BJ (cell line): ENCODE data around the gene SAMHD1. TPM values are rescaled to one million over a fixed set of nuclear protein-coding genes. Genes with fewer than 3 reads are reported as not detected.
A peak's percentile ranks its signal among the peaks of the same experiment; 100 is the strongest.
"Not testable (repeated sequence)": the region's sequence is repeated elsewhere in the genome, so short reads cannot be mapped to it uniquely, and the experiment has no call there.

Experiments
- CTCF ChIA-PET: fragments of 350-600 bp; formaldehyde crosslinking; extraction: SDS; loops from one replicate; lab custom pipeline; 2021; ENCODE audit warnings: antibody characterized with exemption, inconsistent platforms; lab: Yijun Ruan, JAX
- POLR2A ChIA-PET: fragments of 300-600 bp; sonication (Branson Sonifier 250); formaldehyde crosslinking; extraction: SDS; loops from one replicate; lab custom pipeline; 2021; ENCODE audit warnings: antibody characterized with exemption; lab: Charles Lee
- DNase-seq: peaks from one replicate; pipeline ENCODE4 v3.0.0-alpha.2; 2011; ENCODE audit warnings: low read depth
- H3K27me3 ChIP-seq: 2 replicates; pipeline ENCODE4 v1.6.0; 2011; ENCODE audit warnings: low read length; ENCODE audit not compliant: control insufficient read depth, insufficient read depth
- H3K36me3 ChIP-seq: 2 replicates; pipeline ENCODE4 v1.5.1; 2011; ENCODE audit warnings: low read length; ENCODE audit not compliant: control insufficient read depth, insufficient read depth
- H3K4me3 ChIP-seq: 2 replicates; pipeline ENCODE4 v1.5.1; 2011; ENCODE audit warnings: low read depth, mild to moderate bottlenecking, control low read depth, low read length
- CTCF ChIP-seq: IDR thresholded peaks from 2 replicates; pipeline ENCODE4 v1.5.1; 2011; ENCODE audit warnings: low read depth, mild to moderate bottlenecking, control low read depth, inconsistent platforms, low read length, moderate library complexity; ENCODE audit not compliant: insufficient read depth
- polyA plus RNA-seq: library from polyadenylated mRNA; depleted of rRNA; stranded (reverse); fragments of >200 nt; gene quantifications from 2 replicates; pipeline ENCODE4 v1.2.3, GENCODE V29; 2011

SAMHD1 gene
- polyA plus RNA-seq, 1 experiment: 5.6 TPM

- ChIA-PET CTCF (no interaction called here), POLR2A (no interaction called here)
- no peak for DNase-seq
- Histone ChIP-seq H3K27me3 (no peaks in the 10 kb centered on the region), H3K36me3 (no peaks in the 10 kb centered on the region), H3K4me3 (peak overlapping the region; percentile 88)
- no peak for TF ChIP-seq CTCF
Observed at GRCh38 chr20:36950414-36951197, 902 bp downstream of the SAMHD1 start.

GRCh38 chr20:36941401-36941835, 10.1 kb downstream of the SAMHD1 start:
- POLR2A ChIA-PET: no interaction called here
- no peak for DNase-seq

GRCh38 chr20:36937402-36937770, 14.1 kb downstream of the SAMHD1 start:
- no peak for TF ChIP-seq CTCF
- Histone ChIP-seq H3K27me3 (no peaks in the 10 kb centered on the region), H3K36me3 (no peaks in the 10 kb centered on the region), H3K4me3 (no peak overlapping the region)
- CTCF ChIA-PET: interaction anchor here (0.8 kb wide), 1 partner anchor 18 kb away, joined by 3 read pairs; no protein-coding TSS in a partner anchor
- DNase-seq: no peak
- POLR2A ChIA-PET: no interaction called here

More at GRCh38 chr20:36941401-36941835, 10.1 kb downstream of the SAMHD1 start:
- no peaks in the 10 kb centered on the region for H3K36me3 ChIP-seq
- no peak for TF ChIP-seq CTCF
- no peak overlapping the region for H3K4me3 ChIP-seq
- H3K27me3 ChIP-seq: no peaks in the 10 kb centered on the region
- CTCF ChIA-PET: no interaction called here

- CTCF ChIA-PET: interaction anchor here (0.8 kb wide), 1 partner anchor 18 kb away, joined by 3 read pairs; no protein-coding TSS in a partner anchor
- H3K27me3 ChIP-seq, DNase-seq, POLR2A ChIA-PET, H3K36me3 ChIP-seq, H3K4me3 ChIP-seq: not testable (repeated sequence)
Observed at GRCh38 chr20:36936761-36937401, 14.6 kb downstream of the SAMHD1 start.

GRCh38 chr20:36936341-36936740, 15.2 kb downstream of the SAMHD1 start:
- DNase-seq: no peak
- ChIA-PET POLR2A (no interaction called here), CTCF (interaction anchor here (0.8 kb wide), 1 partner anchor 17 kb away, joined by 3 read pairs; no protein-coding TSS in a partner anchor)
- Histone ChIP-seq H3K36me3 (no peaks in the 10 kb centered on the region), H3K4me3 (no peak overlapping the region), H3K27me3 (no peaks in the 10 kb centered on the region)
- no peak for TF ChIP-seq CTCF

- CTCF ChIA-PET: interaction anchor here (0.8 kb wide), 1 partner anchor 13 kb away, joined by 4 read pairs; no protein-coding TSS in a partner anchor
- DNase-seq: not testable (repeated sequence)
Observed at GRCh38 chr20:36933571-36933970, 17.9 kb downstream of the SAMHD1 start.

More at GRCh38 chr20:36933571-36933970, 17.9 kb downstream of the SAMHD1 start:
- not testable (repeated sequence) for H3K4me3 ChIP-seq, H3K36me3 ChIP-seq, H3K27me3 ChIP-seq
- POLR2A ChIA-PET: interaction anchor here (0.7 kb wide), 1 partner anchor 352 kb away, joined by 8 read pairs; no protein-coding TSS in a partner anchor
